ENCODE data around the gene CAV1.

GRCh38 chr7:116551692-116552091 is 26.9 kb downstream of the CAV1 start:
- TF ChIP-seq CTCF (IDR thresholded peaks at IDR 0.05) (no peak), POLR2A (IDR thresholded peaks at IDR 0.05) (no peak), EP300 (IDR thresholded peaks at IDR 0.05) (no peak), POLR2AphosphoS5 (IDR thresholded peaks at IDR 0.05) (no peak)
